Measurements from ENCODE around the gene TEX19.

Gene TEX19

GRCh38 chr17:82358465-82359350 lies at the start of gene TEX19:
TEX19 (plus strand) TSS chr17:82359247; CDS start chr17:82362151, 2,904 bp downstream.
- no peak within 1 kb of the TSS for H3K4me3 ChIP-seq (ENCODE audit: low read depth, low read length)

GRCh38 chr17:82309656-82310570 lies 49.1 kb upstream of the TEX19 start:
- no peak overlapping the region for H3K4me3 ChIP-seq (ENCODE audit: low read depth, low read length)

- H3K4me3 ChIP-seq (ENCODE audit: low read depth, low read length): no peak overlapping the region
Observed at GRCh38 chr17:82310877-82311276, 48.2 kb upstream of the TEX19 start.

- no peak overlapping the region for H3K4me3 ChIP-seq (ENCODE audit: low read depth, low read length)
Observed at GRCh38 chr17:82311971-82312370, 47.1 kb upstream of the TEX19 start.

- no peak overlapping the region for H3K4me3 ChIP-seq (ENCODE audit: low read depth, low read length)
Observed at GRCh38 chr17:82313195-82314011, 45.6 kb upstream of the TEX19 start.

- H3K4me3 ChIP-seq (ENCODE audit: low read depth, low read length): no peak overlapping the region
Observed at GRCh38 chr17:82314012-82314726, 44.9 kb upstream of the TEX19 start.

- H3K4me3 ChIP-seq (ENCODE audit: low read depth, low read length): no peak overlapping the region
Observed at GRCh38 chr17:82314727-82315605, 44.1 kb upstream of the TEX19 start.

GRCh38 chr17:82315703-82316358 lies 43.2 kb upstream of the TEX19 start:
- no peak overlapping the region for H3K4me3 ChIP-seq (ENCODE audit: low read depth, low read length)

- no peak overlapping the region for H3K4me3 ChIP-seq (ENCODE audit: low read depth, low read length)
Observed at GRCh38 chr17:82316651-82317393, 42.2 kb upstream of the TEX19 start.

- no peak within 1 kb of the TSS for H3K4me3 ChIP-seq (ENCODE audit: low read depth, low read length)
Observed at GRCh38 chr17:82317394-82318168, 41.5 kb upstream of the TEX19 start, which contains the start of gene CD7. CD7 (minus strand) TSS chr17:82317608; CDS start chr17:82317495, 113 bp downstream.

- no peak overlapping the region for H3K4me3 ChIP-seq (ENCODE audit: low read depth, low read length)
Observed at GRCh38 chr17:82318169-82318498, 40.9 kb upstream of the TEX19 start.

GRCh38 chr17:82318772-82319606 lies 40.1 kb upstream of the TEX19 start:
- H3K4me3 ChIP-seq (ENCODE audit: low read depth, low read length): no peak overlapping the region

GRCh38 chr17:82319619-82320062 lies 39.4 kb upstream of the TEX19 start:
- no peak overlapping the region for H3K4me3 ChIP-seq (ENCODE audit: low read depth, low read length)

GRCh38 chr17:82320140-82320840 lies 38.8 kb upstream of the TEX19 start:
- no peak overlapping the region for H3K4me3 ChIP-seq (ENCODE audit: low read depth, low read length)
